Gastroesophageal sphincter (tissue), 4 donors: Measurements from ENCODE around the gene ATXN7. TPM values are rescaled to one million over a fixed set of nuclear protein-coding genes. Genes with fewer than 3 reads are reported as not detected.
A peak's percentile ranks its signal among the peaks of the same experiment; 100 is the strongest.

Source experiments
- ATAC-seq: fragments of 150-250 bp; one replicate; pipeline ENCODE4 v1.9.1; 2016; ENCODE audit warnings: mild to moderate bottlenecking, moderate library complexity
- H3K27ac ChIP-seq, 4 donors: fragments of 200-600 bp; sonication (generic) in 3 of 4; 1 replicate in 3 of 4; 2 replicates in 1 of 4; pipeline ENCODE4 v1.5.1; 2016 to 2019
- H3K27me3 ChIP-seq: fragments of 200-600 bp; sonication (generic); one replicate; pipeline ENCODE4 v1.5.1; 2019
- H3K36me3 ChIP-seq, 2 donors: fragments of 200-600 bp; sonication (generic); one replicate each; pipeline ENCODE4 v1.5.1; 2019; ENCODE audit warnings: control low read depth in 1 of 2
- H3K4me1 ChIP-seq, 3 donors: fragments of 200-600 bp; sonication (generic); 1 replicate in 2 of 3; 2 replicates in 1 of 3; pipeline ENCODE4 v1.5.1; 2016 to 2019; ENCODE audit warnings: control low read depth in 2 of 3
- H3K4me3 ChIP-seq, 2 donors: fragments of 200-600 bp; sonication (generic); one replicate each; pipeline ENCODE4 v1.5.1; 2019; ENCODE audit warnings: mild to moderate bottlenecking in 1 of 2, moderate library complexity in 1 of 2
- H3K9me3 ChIP-seq, 3 donors: fragments of 200-600 bp; sonication (generic); one replicate each; pipeline ENCODE4 v1.5.1; 2017 to 2019; ENCODE audit warnings: control low read depth in 2 of 3
- CTCF ChIP-seq, 4 experiments: fragments of 200-600 bp in 2 of 4; fragments of 450-650 bp in 2 of 4; sonication (generic) in 1 of 4; IDR thresholded peaks; one replicate each; pipeline ENCODE4 v1.5.1; 2017 to 2019; ENCODE audit warnings: antibody characterized with exemption in 4 of 4, mild to moderate bottlenecking in 2 of 4, moderate library complexity in 2 of 4
- EP300 ChIP-seq: sonication (generic); formaldehyde crosslinking; IDR thresholded peaks from one replicate; pipeline ENCODE4 v1.6.1; 2017; ENCODE audit warnings: antibody characterized with exemption, mild to moderate bottlenecking
- POLR2A ChIP-seq, 2 donors: fragments of 450-650 bp; IDR thresholded peaks; one replicate each; pipeline ENCODE4 v1.6.1; 2017; ENCODE audit warnings: antibody characterized with exemption in 2 of 2, mild to moderate bottlenecking in 2 of 2, moderate library complexity in 1 of 2
- POLR2AphosphoS5 ChIP-seq: sonication (generic); formaldehyde crosslinking; IDR thresholded peaks from one replicate; pipeline ENCODE4 v1.6.1; 2017; ENCODE audit warnings: antibody characterized with exemption
- WGBS, 2 donors: methylation state at CpG; one replicate each; pipeline ENCODE4 v1.1.5; 2018; ENCODE audit warnings: low coverage in 1 of 2; 5-methylcytosine and 5-hydroxymethylcytosine counted together
- total RNA-seq, 4 donors: library from RNA; depleted of rRNA; stranded (reverse); fragments of >200 nt; gene quantifications; one replicate each; pipeline ENCODE4 v1.1.0, GENCODE V29; 2016

The ATXN7 gene
- total RNA-seq, 4 donors from 2014 or later, result 15.5 to 36.3 (median 19.8) TPM

GRCh38 chr3:63967675-63968611, 104.3 kb downstream of the ATXN7 start:
- H3K27ac ChIP-seq, result peak overlapping the region; percentile 55 to 79 (median 71)
- peak overlapping the region; percentile 18 to 32 for H3K4me3 ChIP-seq
- no peak for TF ChIP-seq EP300
- peak; percentile 26 for TF ChIP-seq POLR2AphosphoS5
- TF ChIP-seq POLR2A (IDR thresholded peaks at IDR 0.05), result no peak
- peak in 1 of 4 experiments; percentile 7 for TF ChIP-seq CTCF (IDR thresholded peaks at IDR 0.05)
- ATAC-seq, result peak; percentile 60
- no peaks in the 10 kb centered on the region for H3K9me3 ChIP-seq
- H3K36me3 ChIP-seq, result no peaks in the 10 kb centered on the region
- 11 to 15% methylated on average over 9 of the region's 11 CpGs for WGBS, 2 donors
- H3K27me3 ChIP-seq, result no peaks in the 10 kb centered on the region
- H3K4me1 ChIP-seq, result peaks cover 32 to 96% (median 48%) of the 10 kb centered on the region in 3 donors

GRCh38 chr3:63968612-63969350, 105.1 kb downstream of the ATXN7 start:
- ATAC-seq, result no peak
- no peak for TF ChIP-seq POLR2A (IDR thresholded peaks at IDR 0.05)
- no peak for TF ChIP-seq CTCF (IDR thresholded peaks at IDR 0.05)
- no peak for TF ChIP-seq EP300
- no peak for TF ChIP-seq POLR2AphosphoS5
- H3K27ac ChIP-seq, result peak overlapping the region; percentile 55 to 79 (median 71)
- no peaks in the 10 kb centered on the region for H3K27me3 ChIP-seq
- no peaks in the 10 kb centered on the region for H3K36me3 ChIP-seq
- no peaks in the 10 kb centered on the region for H3K9me3 ChIP-seq
- H3K4me1 ChIP-seq, result peaks cover 35 to 98% (median 48%) of the 10 kb centered on the region in 3 donors
- peak overlapping the region; percentile 18 to 32 for H3K4me3 ChIP-seq
- WGBS, 2 donors, result 47 to 49% methylated on average over 3 of the region's 3 CpGs

GRCh38 chr3:63969876-63970275, 106.2 kb downstream of the ATXN7 start:
- H3K27ac ChIP-seq, result peak overlapping the region; percentile 55 to 79 (median 68)
- H3K27me3 ChIP-seq, result no peaks in the 10 kb centered on the region
- no peak overlapping the region for H3K4me3 ChIP-seq
- H3K4me1 ChIP-seq, result peaks cover 32 to 97% (median 41%) of the 10 kb centered on the region in 3 donors
- no peak for ATAC-seq
- TF ChIP-seq POLR2A (IDR thresholded peaks at IDR 0.05) (no peak), EP300 (no peak), POLR2AphosphoS5 (no peak), CTCF (IDR thresholded peaks at IDR 0.05) (no peak)
- no peaks in the 10 kb centered on the region for H3K9me3 ChIP-seq
- WGBS, 2 donors, result 22 to 29% methylated on average over 2 of the region's 2 CpGs
- H3K36me3 ChIP-seq, result no peaks in the 10 kb centered on the region

GRCh38 chr3:63970631-63971475, 107.2 kb downstream of the ATXN7 start:
- peak overlapping the region; percentile 55 to 79 (median 68) for H3K27ac ChIP-seq
- no peaks in the 10 kb centered on the region for H3K9me3 ChIP-seq
- TF ChIP-seq POLR2A (IDR thresholded peaks at IDR 0.05) (no peak), POLR2AphosphoS5 (peak; percentile 13)
- peak; percentile 52 for ATAC-seq
- peak overlapping the region in 1 of 2 donors; percentile 16 for H3K4me3 ChIP-seq
- H3K4me1 ChIP-seq, result peaks cover 36 to 97% (median 42%) of the 10 kb centered on the region in 3 donors
- no peaks in the 10 kb centered on the region for H3K36me3 ChIP-seq
- H3K27me3 ChIP-seq, result no peaks in the 10 kb centered on the region
- WGBS, 2 donors, result 15 to 26% methylated on average over 10 of the region's 11 CpGs
